K562 (cell line): Measurements from ENCODE around the gene C6orf89. TPM values are rescaled to one million over a fixed set of nuclear protein-coding genes. Genes with fewer than 3 reads are reported as not detected.

ENCODE experiments used
- ATF7 ChIP-seq: fragments of 450-650 bp; IDR thresholded peaks from 2 replicates; pipeline ENCODE4 v1.7.1; 2014; ENCODE audit warnings: mild to moderate bottlenecking, moderate library complexity
- IRF2 ChIP-seq: sonication (generic); formaldehyde crosslinking; IDR thresholded peaks from 2 replicates; pipeline ENCODE4 v1.8.1; 2022; ENCODE audit warnings: mild to moderate bottlenecking, missing genetic modification reagents
- L3MBTL2 ChIP-seq: fragments of 450-650 bp; IDR thresholded peaks from 2 replicates; pipeline ENCODE4 v1.6.1; 2016; ENCODE audit warnings: mild to moderate bottlenecking, moderate library complexity
- MAFF ChIP-seq: IDR thresholded peaks from 2 replicates; pipeline ENCODE4 v1.6.1; 2012; ENCODE audit warnings: low read length, improper control_type of control experiment
- STAT5A ChIP-seq: IDR thresholded peaks from 2 replicates; pipeline ENCODE4 v1.6.1; 2012; ENCODE audit warnings: low read length, inconsistent platforms, borderline replicate concordance
- TOE1 ChIP-seq, 2 experiments: fragments of 450-650 bp in 1 of 2; sonication (generic) in 1 of 2; formaldehyde crosslinking in 1 of 2; IDR thresholded peaks; 2 replicates each; pipeline versions ENCODE4 v1.7.1 to v1.8.0; 2016 to 2022; ENCODE audit warnings: borderline replicate concordance in 2 of 2, mild to moderate bottlenecking in 2 of 2, antibody characterized with exemption in 1 of 2, inconsistent platforms in 1 of 2, low read depth in 1 of 2, missing genetic modification reagents in 1 of 2, moderate library complexity in 1 of 2
- TRIM24 ChIP-seq, 2 experiments: fragments of 450-650 bp; IDR thresholded peaks; 2 replicates each; pipeline ENCODE4 v1.6.1; 2016
- ZBTB7A ChIP-seq: IDR thresholded peaks from 2 replicates; pipeline ENCODE4 v1.6.1; 2011; ENCODE audit warnings: low read depth, mild to moderate bottlenecking, low read length, moderate library complexity, borderline replicate concordance; ENCODE audit not compliant: control insufficient read depth
- ZNF354B ChIP-seq: fragments of 250-450 bp; sonication (Bioruptor Pico); IDR thresholded peaks from 2 replicates; pipeline ENCODE4 v1.4.0; 2020
- polyA plus RNA-seq, 8 experiments: library from polyadenylated mRNA; depleted of rRNA in 4 of 8; stranded (reverse) in 5 of 8; unstranded in 3 of 8; fragments of >200 nt; fragmentation: Nextera tagmentation in 2 of 8; fragmentation: Illumina TruSeq in 1 of 8; extraction: Ambion mirVana in 2 of 8; extraction: Trizol in 1 of 8; gene quantifications; 2 replicates each; pipeline versions ENCODE4 v1.2.1 to v1.2.3, GENCODE V29; 2011 to 2014; ENCODE audit warnings: inconsistent platforms in 1 of 8, missing spikeins in 1 of 8
- total RNA-seq, 7 experiments: library from RNA; depleted of rRNA in 6 of 7; stranded (reverse); fragments of >200 nt in 6 of 7; fragmentation: Illumina TruSeq in 2 of 7; extraction: Trizol in 2 of 7; gene quantifications; 2 replicates each; pipeline versions ENCODE4 v1.2.1 to v1.2.3, GENCODE V29; 2011 to 2021; ENCODE audit warnings: low replicate concordance in 1 of 7
- TF ChIP-seq, protein P1 (sequence below): fragments of 450-650 bp; IDR thresholded peaks from 2 replicates; pipeline ENCODE4 v1.6.1; 2016; ENCODE audit warnings: low read depth
- TF ChIP-seq, protein P2 (sequence below): fragments of 450-650 bp; formaldehyde crosslinking; conservative IDR thresholded peaks from 2 replicates; pipeline ENCODE4 v1.4.0; 2022; ENCODE audit warnings: mild to moderate bottlenecking, missing genetic modification characterization
- TF ChIP-seq, protein P3 (sequence below): sonication (generic); formaldehyde crosslinking; IDR thresholded peaks from 2 replicates; pipeline ENCODE4 v1.8.0; 2022; ENCODE audit warnings: mild to moderate bottlenecking, missing genetic modification reagents
- TF ChIP-seq, protein P4 (sequence below): fragments of 250-450 bp; sonication (Bioruptor Pico); IDR thresholded peaks from 2 replicates; pipeline ENCODE4 v1.6.1; 2021; ENCODE audit warnings: mild to moderate bottlenecking

Gene C6orf89
- total and polyA plus RNA-seq, 9 of the 15 experiments (the other 6 are each of a cell fraction or from before 2014, with no cell fraction given), result 35.2 to 111 (median 58.5) TPM

DNA sequence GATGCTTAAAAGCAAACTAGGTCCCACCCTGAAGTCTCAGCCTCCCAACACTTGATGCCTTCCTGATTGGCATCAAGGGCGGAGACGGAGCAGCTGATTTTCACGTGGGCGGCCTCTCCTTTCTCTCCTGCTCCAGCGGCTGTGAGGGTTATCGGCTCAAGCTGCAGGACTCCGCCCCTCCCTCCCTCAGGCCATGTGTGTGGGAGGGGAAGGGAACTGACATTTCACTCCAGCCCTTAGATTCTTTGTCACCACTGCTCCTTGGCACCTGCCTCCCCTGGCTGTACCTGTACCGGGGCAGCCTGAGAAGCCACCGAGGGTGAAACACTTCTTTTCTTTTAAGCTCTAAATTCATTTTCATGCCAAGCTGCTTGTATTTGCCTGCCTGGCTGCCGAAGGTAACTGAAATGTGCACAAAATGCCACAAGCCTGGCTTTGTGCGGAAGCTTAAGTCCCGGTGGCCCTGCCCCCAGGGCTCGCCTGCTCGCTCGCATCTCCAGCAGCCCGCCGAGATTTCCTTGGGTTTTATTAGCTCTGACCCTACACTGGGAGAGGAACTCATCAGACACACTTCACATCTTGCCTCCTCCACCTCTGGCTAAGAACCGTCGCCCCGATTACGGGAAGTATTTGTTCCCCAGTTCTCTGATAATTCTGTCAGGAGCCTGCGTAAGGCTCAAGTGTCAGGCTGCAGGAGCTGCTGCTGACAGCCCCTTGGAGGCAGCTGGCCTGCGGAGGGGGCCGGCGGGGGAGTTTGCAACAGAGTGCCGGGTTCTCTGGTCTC lies 36.9 kb upstream of the C6orf89 start (continued):
- TF ChIP-seq, protein P1, sequence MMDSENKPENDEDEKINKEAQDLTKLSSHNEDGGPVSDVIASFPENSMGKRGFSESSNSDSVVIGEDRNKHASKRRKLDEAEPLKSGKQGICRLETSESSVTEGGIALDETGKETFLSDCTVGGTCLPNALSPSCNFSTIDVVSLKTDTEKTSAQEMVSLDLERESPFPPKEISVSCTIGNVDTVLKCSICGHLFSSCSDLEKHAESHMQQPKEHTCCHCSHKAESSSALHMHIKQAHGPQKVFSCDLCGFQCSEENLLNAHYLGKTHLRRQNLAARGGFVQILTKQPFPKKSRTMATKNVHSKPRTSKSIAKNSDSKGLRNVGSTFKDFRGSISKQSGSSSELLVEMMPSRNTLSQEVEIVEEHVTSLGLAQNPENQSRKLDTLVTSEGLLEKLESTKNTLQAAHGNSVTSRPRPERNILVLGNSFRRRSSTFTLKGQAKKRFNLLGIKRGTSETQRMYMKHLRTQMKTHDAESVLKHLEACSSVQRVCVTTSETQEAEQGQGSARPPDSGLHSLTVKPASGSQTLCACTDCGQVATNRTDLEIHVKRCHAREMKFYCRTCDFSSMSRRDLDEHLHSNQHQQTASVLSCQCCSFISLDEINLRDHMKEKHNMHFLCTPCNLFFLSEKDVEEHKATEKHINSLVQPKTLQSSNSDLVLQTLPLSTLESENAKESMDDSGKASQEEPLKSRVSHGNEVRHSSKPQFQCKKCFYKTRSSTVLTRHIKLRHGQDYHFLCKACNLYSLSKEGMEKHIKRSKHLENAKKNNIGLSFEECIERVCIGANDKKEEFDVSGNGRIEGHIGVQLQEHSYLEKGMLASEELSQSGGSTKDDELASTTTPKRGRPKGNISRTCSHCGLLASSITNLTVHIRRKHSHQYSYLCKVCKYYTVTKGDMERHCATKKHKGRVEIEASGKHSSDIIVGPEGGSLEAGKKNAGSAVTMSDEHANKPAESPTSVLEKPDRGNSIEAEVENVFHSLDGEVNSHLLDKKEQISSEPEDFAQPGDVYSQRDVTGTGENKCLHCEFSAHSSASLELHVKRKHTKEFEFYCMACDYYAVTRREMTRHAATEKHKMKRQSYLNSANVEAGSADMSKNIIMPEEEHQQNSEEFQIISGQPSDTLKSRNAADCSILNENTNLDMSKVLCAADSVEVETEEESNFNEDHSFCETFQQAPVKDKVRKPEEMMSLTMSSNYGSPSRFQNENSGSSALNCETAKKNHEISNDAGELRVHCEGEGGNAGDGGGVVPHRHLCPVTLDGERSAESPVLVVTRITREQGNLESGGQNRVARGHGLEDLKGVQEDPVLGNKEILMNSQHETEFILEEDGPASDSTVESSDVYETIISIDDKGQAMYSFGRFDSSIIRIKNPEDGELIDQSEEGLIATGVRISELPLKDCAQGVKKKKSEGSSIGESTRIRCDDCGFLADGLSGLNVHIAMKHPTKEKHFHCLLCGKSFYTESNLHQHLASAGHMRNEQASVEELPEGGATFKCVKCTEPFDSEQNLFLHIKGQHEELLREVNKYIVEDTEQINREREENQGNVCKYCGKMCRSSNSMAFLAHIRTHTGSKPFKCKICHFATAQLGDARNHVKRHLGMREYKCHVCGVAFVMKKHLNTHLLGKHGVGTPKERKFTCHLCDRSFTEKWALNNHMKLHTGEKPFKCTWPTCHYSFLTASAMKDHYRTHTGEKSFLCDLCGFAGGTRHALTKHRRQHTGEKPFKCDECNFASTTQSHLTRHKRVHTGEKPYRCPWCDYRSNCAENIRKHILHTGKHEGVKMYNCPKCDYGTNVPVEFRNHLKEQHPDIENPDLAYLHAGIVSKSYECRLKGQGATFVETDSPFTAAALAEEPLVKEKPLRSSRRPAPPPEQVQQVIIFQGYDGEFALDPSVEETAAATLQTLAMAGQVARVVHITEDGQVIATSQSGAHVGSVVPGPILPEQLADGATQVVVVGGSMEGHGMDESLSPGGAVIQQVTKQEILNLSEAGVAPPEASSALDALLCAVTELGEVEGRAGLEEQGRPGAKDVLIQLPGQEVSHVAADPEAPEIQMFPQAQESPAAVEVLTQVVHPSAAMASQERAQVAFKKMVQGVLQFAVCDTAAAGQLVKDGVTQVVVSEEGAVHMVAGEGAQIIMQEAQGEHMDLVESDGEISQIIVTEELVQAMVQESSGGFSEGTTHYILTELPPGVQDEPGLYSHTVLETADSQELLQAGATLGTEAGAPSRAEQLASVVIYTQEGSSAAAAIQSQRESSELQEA, result no peak
- TF ChIP-seq TOE1 (IDR thresholded peaks at IDR 0.05; ENCODE audit: borderline replicate concordance), result peak; percentile 65; the same call in 1 of the 2 replicates
- TF ChIP-seq TOE1 (CRISPR knock-in tag; IDR thresholded peaks at IDR 0.05; ENCODE audit: borderline replicate concordance, low read depth), result no peak
- TF ChIP-seq ATF7, result peak; percentile 73
- TF ChIP-seq IRF2 (CRISPR knock-in tag), result no peak
- no peak for TF ChIP-seq STAT5A
- TF ChIP-seq, protein P2, sequence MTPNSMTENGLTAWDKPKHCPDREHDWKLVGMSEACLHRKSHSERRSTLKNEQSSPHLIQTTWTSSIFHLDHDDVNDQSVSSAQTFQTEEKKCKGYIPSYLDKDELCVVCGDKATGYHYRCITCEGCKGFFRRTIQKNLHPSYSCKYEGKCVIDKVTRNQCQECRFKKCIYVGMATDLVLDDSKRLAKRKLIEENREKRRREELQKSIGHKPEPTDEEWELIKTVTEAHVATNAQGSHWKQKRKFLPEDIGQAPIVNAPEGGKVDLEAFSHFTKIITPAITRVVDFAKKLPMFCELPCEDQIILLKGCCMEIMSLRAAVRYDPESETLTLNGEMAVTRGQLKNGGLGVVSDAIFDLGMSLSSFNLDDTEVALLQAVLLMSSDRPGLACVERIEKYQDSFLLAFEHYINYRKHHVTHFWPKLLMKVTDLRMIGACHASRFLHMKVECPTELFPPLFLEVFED (CRISPR knock-in tag), result no peak
- no peak for TF ChIP-seq MAFF
- TF ChIP-seq ZNF354B (CRISPR knock-in tag), result no peak
- TF ChIP-seq L3MBTL2, result peak; percentile 97
- TF ChIP-seq TRIM24 (IDR thresholded peaks at IDR 0.05), result peak; percentile 0 to 60; a peak in 2 of 4 replicates
- TF ChIP-seq ZBTB7A, result no peak
- TF ChIP-seq, protein P3, sequence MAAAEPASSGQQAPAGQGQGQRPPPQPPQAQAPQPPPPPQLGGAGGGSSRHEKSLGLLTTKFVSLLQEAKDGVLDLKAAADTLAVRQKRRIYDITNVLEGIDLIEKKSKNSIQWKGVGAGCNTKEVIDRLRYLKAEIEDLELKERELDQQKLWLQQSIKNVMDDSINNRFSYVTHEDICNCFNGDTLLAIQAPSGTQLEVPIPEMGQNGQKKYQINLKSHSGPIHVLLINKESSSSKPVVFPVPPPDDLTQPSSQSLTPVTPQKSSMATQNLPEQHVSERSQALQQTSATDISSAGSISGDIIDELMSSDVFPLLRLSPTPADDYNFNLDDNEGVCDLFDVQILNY (CRISPR knock-in tag), result no peak
- TF ChIP-seq, protein P4, sequence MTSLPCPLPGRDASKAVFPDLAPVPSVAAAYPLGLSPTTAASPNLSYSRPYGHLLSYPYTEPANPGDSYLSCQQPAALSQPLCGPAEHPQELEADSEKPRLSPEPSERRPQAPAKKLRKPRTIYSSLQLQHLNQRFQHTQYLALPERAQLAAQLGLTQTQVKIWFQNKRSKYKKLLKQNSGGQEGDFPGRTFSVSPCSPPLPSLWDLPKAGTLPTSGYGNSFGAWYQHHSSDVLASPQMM (CRISPR knock-in tag), result no peak
